ENCODE measurements around the gene NRBF2.

Gene NRBF2

GRCh38 chr10:63157845-63158624 lies 24.9 kb downstream of the NRBF2 start:
- peak; percentile 84 for DNase-seq (ENCODE audit: low spot score)

GRCh38 chr10:63161592-63161991 lies 28.5 kb downstream of the NRBF2 start:
- DNase-seq (ENCODE audit: low spot score): no peak

- no peak for DNase-seq (ENCODE audit: low spot score)
These were observed 31.1 kb downstream of the NRBF2 start for GRCh38 chr10:63164166-63164623.

GRCh38 chr10:63165249-63165648 lies 32.1 kb downstream of the NRBF2 start:
- DNase-seq (ENCODE audit: low spot score): no peak

GRCh38 chr10:63166742-63167258 lies 33.7 kb downstream of the NRBF2 start:
- peak; percentile 74 for DNase-seq (ENCODE audit: low spot score)

GRCh38 chr10:63168821-63169462 lies 35.8 kb downstream of the NRBF2 start:
- no peak for DNase-seq (ENCODE audit: low spot score)

- DNase-seq (ENCODE audit: low spot score): no peak
These were observed 36.5 kb downstream of the NRBF2 start for GRCh38 chr10:63169624-63170023.

- DNase-seq (ENCODE audit: low spot score): no peak
These were observed 38.2 kb downstream of the NRBF2 start for GRCh38 chr10:63171255-63171855.

GRCh38 chr10:63171926-63172325 lies 38.8 kb downstream of the NRBF2 start:
- no peak for DNase-seq (ENCODE audit: low spot score)

- no peak for DNase-seq (ENCODE audit: low spot score)
These were observed 40.5 kb downstream of the NRBF2 start for GRCh38 chr10:63173468-63174232.

- no peak for DNase-seq (ENCODE audit: low spot score)
These were observed 42.4 kb downstream of the NRBF2 start for GRCh38 chr10:63175534-63175933.

- no peak for DNase-seq (ENCODE audit: low spot score)
These were observed 59.7 kb downstream of the NRBF2 start for GRCh38 chr10:63192826-63193225.

- DNase-seq (ENCODE audit: low spot score): no peak
These were observed 64.4 kb downstream of the NRBF2 start for GRCh38 chr10:63197344-63198092.

- no peak for DNase-seq (ENCODE audit: low spot score)
These were observed 66.6 kb downstream of the NRBF2 start for GRCh38 chr10:63199716-63200115.

- no peak for DNase-seq (ENCODE audit: low spot score)
These were observed 67.3 kb downstream of the NRBF2 start for GRCh38 chr10:63200431-63200830.

- DNase-seq (ENCODE audit: low spot score): no peak
These were observed 68.0 kb downstream of the NRBF2 start for GRCh38 chr10:63201118-63201517.

Small RNA genes lying within 50 kb of the gene (small RNA-seq; reads per million reads assigned to genes)
- 0 reads per million in 2 experiments for gene RNU6-543P

Data from SK-N-DZ (cell line).